IPS-18a (cell line): ENCODE measurements around the gene ELMO1.

Experiments
- H3K27ac ChIP-seq: one replicate; pipeline ENCODE4 v1.5.1; 2013; ENCODE audit warnings: low read length
- H3K27me3 ChIP-seq: one replicate; pipeline ENCODE4 v1.6.1; 2013; ENCODE audit warnings: mild to moderate bottlenecking, low read length; ENCODE audit not compliant: control insufficient read depth, insufficient read depth
- H3K36me3 ChIP-seq: one replicate; pipeline ENCODE4 v1.6.1; 2013; ENCODE audit warnings: low read depth, low read length; ENCODE audit not compliant: control insufficient read depth
- H3K4me1 ChIP-seq: one replicate; pipeline ENCODE4 v1.6.1; 2013; ENCODE audit warnings: low read depth, low read length; ENCODE audit not compliant: control insufficient read depth
- H3K4me3 ChIP-seq: one replicate; pipeline ENCODE4 v1.5.1; 2013; ENCODE audit warnings: low read length
- H3K9ac ChIP-seq: one replicate; pipeline ENCODE4 v1.6.1; 2013; ENCODE audit warnings: mild to moderate bottlenecking, low read length, moderate library complexity
- H3K9me3 ChIP-seq: one replicate; pipeline ENCODE4 v1.6.1; 2013; ENCODE audit warnings: low read depth, low read length; ENCODE audit not compliant: control insufficient read depth

ELMO1 gene

GRCh38 chr7:37379546-37380277, 69.0 kb downstream of the ELMO1 start:
- Histone ChIP-seq H3K36me3 (no peaks in the 10 kb centered on the region), H3K9me3 (peaks cover 12% of the 10 kb centered on the region), H3K27ac (no peak overlapping the region), H3K27me3 (no peaks in the 10 kb centered on the region), H3K4me3 (no peak overlapping the region), H3K4me1 (peaks cover 17% of the 10 kb centered on the region), H3K9ac (no peak overlapping the region)

- Histone ChIP-seq H3K36me3 (no peaks in the 10 kb centered on the region), H3K27ac (no peak overlapping the region), H3K9ac (no peak overlapping the region), H3K4me1 (peaks cover 8% of the 10 kb centered on the region), H3K27me3 (no peaks in the 10 kb centered on the region), H3K9me3 (peaks cover 12% of the 10 kb centered on the region), H3K4me3 (no peak overlapping the region)
These were observed 71.4 kb downstream of the ELMO1 start for GRCh38 chr7:37377231-37377630.

- Histone ChIP-seq H3K9ac (no peak overlapping the region), H3K27ac (no peak overlapping the region), H3K4me3 (no peak overlapping the region), H3K9me3 (peaks cover 12% of the 10 kb centered on the region), H3K36me3 (no peaks in the 10 kb centered on the region), H3K4me1 (peaks cover 7% of the 10 kb centered on the region), H3K27me3 (no peaks in the 10 kb centered on the region)
These were observed 72.3 kb downstream of the ELMO1 start for GRCh38 chr7:37376386-37376785.

GRCh38 chr7:37372750-37373149, 75.9 kb downstream of the ELMO1 start:
- H3K4me3 ChIP-seq: no peak overlapping the region
- no peak overlapping the region for H3K9ac ChIP-seq
- peaks cover 12% of the 10 kb centered on the region for H3K9me3 ChIP-seq
- H3K27ac ChIP-seq: no peak overlapping the region
- no peaks in the 10 kb centered on the region for H3K36me3 ChIP-seq
- H3K4me1 ChIP-seq: peaks cover 7% of the 10 kb centered on the region
- H3K27me3 ChIP-seq: no peaks in the 10 kb centered on the region

GRCh38 chr7:37371755-37372154, 76.9 kb downstream of the ELMO1 start:
- no peaks in the 10 kb centered on the region for H3K36me3 ChIP-seq
- H3K27me3 ChIP-seq: no peaks in the 10 kb centered on the region
- peaks cover 7% of the 10 kb centered on the region for H3K9me3 ChIP-seq
- no peak overlapping the region for H3K9ac ChIP-seq
- H3K4me1 ChIP-seq: peaks cover 7% of the 10 kb centered on the region
- H3K4me3 ChIP-seq: no peak overlapping the region
- no peak overlapping the region for H3K27ac ChIP-seq

GRCh38 chr7:37369906-37370305, 78.8 kb downstream of the ELMO1 start:
- Histone ChIP-seq H3K27me3 (no peaks in the 10 kb centered on the region), H3K4me3 (no peak overlapping the region), H3K9ac (no peak overlapping the region), H3K4me1 (peaks cover 7% of the 10 kb centered on the region), H3K27ac (no peak overlapping the region), H3K9me3 (no peaks in the 10 kb centered on the region), H3K36me3 (no peaks in the 10 kb centered on the region)

- Histone ChIP-seq H3K27me3 (no peaks in the 10 kb centered on the region), H3K4me1 (peaks cover 7% of the 10 kb centered on the region), H3K9me3 (no peaks in the 10 kb centered on the region), H3K36me3 (no peaks in the 10 kb centered on the region), H3K4me3 (no peak overlapping the region), H3K27ac (no peak overlapping the region), H3K9ac (no peak overlapping the region)
These were observed 80.1 kb downstream of the ELMO1 start for GRCh38 chr7:37368540-37368939.

- Histone ChIP-seq H3K4me1 (peaks cover 7% of the 10 kb centered on the region), H3K36me3 (no peaks in the 10 kb centered on the region), H3K4me3 (no peak overlapping the region), H3K9ac (no peak overlapping the region), H3K9me3 (no peaks in the 10 kb centered on the region), H3K27ac (no peak overlapping the region), H3K27me3 (no peaks in the 10 kb centered on the region)
These were observed 81.7 kb downstream of the ELMO1 start for GRCh38 chr7:37367010-37367409.

GRCh38 chr7:37366445-37366844, 82.2 kb downstream of the ELMO1 start:
- Histone ChIP-seq H3K9ac (no peak overlapping the region), H3K4me1 (peaks cover 7% of the 10 kb centered on the region), H3K27ac (no peak overlapping the region), H3K9me3 (no peaks in the 10 kb centered on the region), H3K4me3 (no peak overlapping the region), H3K36me3 (no peaks in the 10 kb centered on the region), H3K27me3 (no peaks in the 10 kb centered on the region)

GRCh38 chr7:37365405-37365804, 83.3 kb downstream of the ELMO1 start:
- Histone ChIP-seq H3K27ac (no peak overlapping the region), H3K36me3 (no peaks in the 10 kb centered on the region), H3K9me3 (no peaks in the 10 kb centered on the region), H3K4me1 (peaks cover 8% of the 10 kb centered on the region), H3K4me3 (no peak overlapping the region), H3K27me3 (no peaks in the 10 kb centered on the region), H3K9ac (no peak overlapping the region)

- H3K4me3 ChIP-seq: no peak overlapping the region
- no peak overlapping the region for H3K9ac ChIP-seq
- no peaks in the 10 kb centered on the region for H3K27me3 ChIP-seq
- H3K4me1 ChIP-seq: peaks cover 8% of the 10 kb centered on the region
- H3K36me3 ChIP-seq: no peaks in the 10 kb centered on the region
- no peaks in the 10 kb centered on the region for H3K9me3 ChIP-seq
- no peak overlapping the region for H3K27ac ChIP-seq
These were observed 83.8 kb downstream of the ELMO1 start for GRCh38 chr7:37364856-37365255.
